IPS-18a (cell line): ENCODE results near the gene MRTFB.
A peak's percentile ranks its signal among the peaks of the same experiment; 100 is the strongest.

Experiments
- H3K27ac ChIP-seq: one replicate; pipeline ENCODE4 v1.5.1; 2013; ENCODE audit warnings: low read length
- H3K27me3 ChIP-seq: one replicate; pipeline ENCODE4 v1.6.1; 2013; ENCODE audit warnings: mild to moderate bottlenecking, low read length; ENCODE audit not compliant: control insufficient read depth, insufficient read depth
- H3K36me3 ChIP-seq: one replicate; pipeline ENCODE4 v1.6.1; 2013; ENCODE audit warnings: low read depth, low read length; ENCODE audit not compliant: control insufficient read depth
- H3K4me1 ChIP-seq: one replicate; pipeline ENCODE4 v1.6.1; 2013; ENCODE audit warnings: low read depth, low read length; ENCODE audit not compliant: control insufficient read depth
- H3K4me3 ChIP-seq: one replicate; pipeline ENCODE4 v1.5.1; 2013; ENCODE audit warnings: low read length
- H3K9ac ChIP-seq: one replicate; pipeline ENCODE4 v1.6.1; 2013; ENCODE audit warnings: mild to moderate bottlenecking, low read length, moderate library complexity
- H3K9me3 ChIP-seq: one replicate; pipeline ENCODE4 v1.6.1; 2013; ENCODE audit warnings: low read depth, low read length; ENCODE audit not compliant: control insufficient read depth

Gene MRTFB

DNA sequence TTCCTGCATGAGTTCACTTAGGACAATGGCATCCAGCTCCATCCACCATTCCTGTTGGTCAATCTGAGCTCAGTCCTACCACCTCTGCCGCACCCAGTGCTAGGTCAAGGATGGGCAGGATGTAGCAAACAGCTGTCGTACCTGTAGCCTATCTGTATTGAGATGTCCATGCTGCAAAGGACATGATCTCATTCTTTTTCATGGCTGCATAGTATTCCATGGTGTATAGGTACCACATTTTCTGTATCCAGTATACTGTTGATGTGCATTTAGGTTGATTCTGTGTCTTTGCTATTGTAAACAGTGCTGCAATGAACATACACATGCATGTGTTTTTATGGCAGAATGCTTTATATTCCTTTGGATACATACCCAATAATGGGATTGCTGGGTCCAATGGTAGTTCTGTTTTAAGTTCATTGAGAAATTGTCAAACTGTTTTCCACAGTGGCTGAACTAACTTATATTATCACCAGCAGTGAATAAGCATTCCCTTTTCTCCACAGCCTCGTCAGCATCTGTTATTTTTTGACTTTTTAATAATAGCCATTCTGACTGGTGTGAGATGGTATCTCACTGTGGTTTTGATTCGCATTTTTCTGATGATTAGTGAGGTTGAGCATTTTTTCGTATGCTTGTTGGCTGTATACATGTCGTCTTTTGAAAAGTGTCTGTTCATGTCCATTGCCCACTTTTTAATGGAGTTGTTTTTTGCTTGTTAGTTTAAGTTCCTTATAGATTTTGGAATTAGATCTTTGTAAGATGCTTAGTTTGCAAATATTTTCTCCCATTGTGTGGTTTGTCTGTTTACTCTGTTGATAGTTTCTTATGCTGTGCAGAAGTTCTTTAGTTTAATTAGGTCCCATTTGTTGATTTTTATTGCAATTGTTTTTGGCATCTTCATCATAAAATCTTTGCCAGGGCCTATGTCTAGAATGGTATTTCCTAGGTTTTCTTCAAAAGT lies 7.2 kb upstream of the MRTFB start:
- no peaks in the 10 kb centered on the region for H3K4me1 ChIP-seq
- no peak overlapping the region for H3K27ac ChIP-seq
- no peak overlapping the region for H3K4me3 ChIP-seq
- no peaks in the 10 kb centered on the region for H3K27me3 ChIP-seq
- H3K9ac ChIP-seq: no peak overlapping the region
- H3K9me3 ChIP-seq: no peaks in the 10 kb centered on the region
- H3K36me3 ChIP-seq: no peaks in the 10 kb centered on the region

DNA sequence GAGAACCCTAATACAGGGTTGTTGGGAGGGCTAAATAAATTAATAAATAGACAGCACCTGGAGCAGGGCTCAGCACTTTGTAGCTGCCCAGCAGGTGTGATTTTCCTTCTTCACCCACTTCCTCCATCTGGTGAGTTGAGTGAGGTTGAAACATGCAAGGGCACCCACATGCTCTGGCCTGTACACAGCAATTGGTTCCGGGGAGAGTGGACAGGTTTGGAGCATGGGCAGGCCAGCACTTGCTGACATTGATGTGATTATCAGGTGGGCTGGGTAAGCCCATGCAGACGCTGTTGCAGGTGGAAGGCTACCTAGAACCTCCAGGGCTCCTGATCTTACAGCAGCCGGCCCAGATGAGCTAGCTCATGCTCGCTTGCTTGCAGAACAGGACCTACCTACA lies 1.3 kb upstream of the MRTFB start:
- Histone ChIP-seq H3K36me3 (no peaks in the 10 kb centered on the region), H3K4me1 (peaks cover 7% of the 10 kb centered on the region), H3K9me3 (no peaks in the 10 kb centered on the region), H3K27ac (no peak overlapping the region), H3K27me3 (no peaks in the 10 kb centered on the region), H3K9ac (no peak overlapping the region), H3K4me3 (no peak overlapping the region)

DNA sequence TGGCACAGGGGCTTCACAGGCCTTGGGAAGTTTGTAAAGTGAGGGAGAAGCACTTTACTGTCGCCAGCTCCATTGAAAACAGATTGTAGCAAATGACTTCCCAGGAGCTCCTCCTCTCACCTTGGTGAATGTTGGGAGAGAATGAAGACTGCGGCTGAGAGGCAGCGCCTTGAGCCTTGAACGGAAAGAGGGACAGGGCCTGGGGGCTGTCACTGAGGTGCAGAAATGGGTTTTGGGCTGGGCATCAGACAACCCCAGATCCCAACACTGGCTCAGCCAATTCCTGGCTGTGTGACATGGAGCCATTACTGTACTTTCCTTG lies 603 bp upstream of the MRTFB start:
- Histone ChIP-seq H3K27ac (peak overlapping the region; percentile 67), H3K9me3 (no peaks in the 10 kb centered on the region), H3K4me1 (peaks cover 7% of the 10 kb centered on the region), H3K27me3 (no peaks in the 10 kb centered on the region), H3K36me3 (no peaks in the 10 kb centered on the region), H3K9ac (peak overlapping the region; percentile 58), H3K4me3 (peak overlapping the region; percentile 61)

DNA sequence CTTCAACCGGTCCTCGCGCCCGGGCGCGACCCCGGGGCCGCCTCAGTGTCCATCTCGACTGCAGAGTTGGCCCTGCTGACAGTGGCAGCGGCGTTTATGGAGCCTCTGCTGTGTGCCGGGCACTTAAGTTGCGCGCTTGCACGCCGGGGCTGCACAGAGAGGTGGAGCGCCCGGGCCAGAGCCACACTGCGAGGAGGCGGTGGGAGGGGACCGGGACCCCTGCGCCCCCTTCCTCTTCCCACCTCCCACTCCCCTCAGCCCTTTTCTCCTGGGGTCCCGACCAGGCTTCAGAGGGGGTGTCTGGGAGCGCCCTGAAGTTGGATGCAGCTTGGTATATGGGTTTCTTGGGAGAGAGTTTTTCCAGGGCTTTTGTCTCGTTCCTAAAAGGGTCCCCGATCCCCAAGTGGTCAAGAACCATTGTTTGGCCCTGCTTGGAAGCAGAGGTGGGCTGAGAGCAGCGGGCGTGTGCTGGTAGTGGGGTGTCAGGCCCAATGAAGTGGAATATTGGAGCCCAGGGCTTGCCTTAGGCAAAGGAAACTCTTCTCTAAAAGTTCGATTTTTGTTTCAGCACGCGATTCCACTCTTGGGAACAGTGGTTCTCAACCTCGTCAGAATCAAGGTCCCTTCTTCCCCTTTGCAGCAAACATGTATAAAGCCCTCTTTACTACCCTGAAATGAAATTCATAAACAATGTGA lies 605 bp downstream of the MRTFB start:
- Histone ChIP-seq H3K27ac (no peak overlapping the region), H3K9me3 (no peaks in the 10 kb centered on the region), H3K4me1 (peaks cover 7% of the 10 kb centered on the region), H3K9ac (peak overlapping the region; percentile 58), H3K27me3 (no peaks in the 10 kb centered on the region), H3K4me3 (peak overlapping the region; percentile 61), H3K36me3 (no peaks in the 10 kb centered on the region)

DNA sequence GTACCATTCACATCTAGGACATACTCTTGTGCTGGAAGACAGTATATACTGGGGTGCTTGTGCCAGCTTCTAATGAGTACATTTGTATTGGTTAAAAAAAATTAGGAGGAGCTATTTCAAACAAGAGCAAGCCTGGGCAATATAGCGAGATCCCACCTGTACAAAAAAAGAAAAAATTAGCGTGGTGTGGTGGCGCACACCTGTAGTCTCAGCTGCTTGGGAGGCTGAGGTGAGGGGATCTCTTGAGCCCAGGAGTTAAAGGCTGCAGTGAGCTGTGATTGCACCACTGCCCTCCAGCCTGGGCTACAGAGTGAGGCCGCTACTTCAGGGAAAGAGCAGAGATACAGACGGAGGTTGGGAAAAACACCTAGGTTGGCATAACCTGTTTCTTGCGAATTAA lies 1.2 kb downstream of the MRTFB start:
- Histone ChIP-seq H3K27ac (no peak overlapping the region), H3K9me3 (no peaks in the 10 kb centered on the region), H3K4me1 (peaks cover 7% of the 10 kb centered on the region), H3K4me3 (peak overlapping the region; percentile 61), H3K9ac (peak overlapping the region; percentile 58), H3K36me3 (no peaks in the 10 kb centered on the region), H3K27me3 (no peaks in the 10 kb centered on the region)

DNA sequence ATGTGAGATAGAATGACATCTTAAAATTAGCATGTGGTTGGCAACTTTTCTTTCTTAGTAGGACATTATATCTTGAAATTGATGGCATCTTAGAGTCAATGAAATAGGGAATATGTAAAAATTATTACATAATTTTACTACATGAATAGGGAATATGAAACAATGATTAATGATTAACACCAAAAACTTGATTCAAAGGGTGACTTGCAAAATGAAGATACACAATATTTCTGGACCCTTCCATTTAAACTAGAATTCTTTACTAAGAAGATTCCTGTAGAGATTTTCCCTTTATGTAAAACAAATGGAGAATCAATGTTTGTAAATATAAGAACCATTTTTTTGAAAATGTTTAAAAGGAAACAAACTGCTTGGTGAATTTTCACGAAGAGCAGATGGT lies 3.4 kb downstream of the MRTFB start:
- H3K9me3 ChIP-seq: no peaks in the 10 kb centered on the region
- no peak overlapping the region for H3K4me3 ChIP-seq
- H3K4me1 ChIP-seq: peaks cover 7% of the 10 kb centered on the region
- H3K36me3 ChIP-seq: no peaks in the 10 kb centered on the region
- no peak overlapping the region for H3K27ac ChIP-seq
- H3K27me3 ChIP-seq: no peaks in the 10 kb centered on the region
- H3K9ac ChIP-seq: no peak overlapping the region

DNA sequence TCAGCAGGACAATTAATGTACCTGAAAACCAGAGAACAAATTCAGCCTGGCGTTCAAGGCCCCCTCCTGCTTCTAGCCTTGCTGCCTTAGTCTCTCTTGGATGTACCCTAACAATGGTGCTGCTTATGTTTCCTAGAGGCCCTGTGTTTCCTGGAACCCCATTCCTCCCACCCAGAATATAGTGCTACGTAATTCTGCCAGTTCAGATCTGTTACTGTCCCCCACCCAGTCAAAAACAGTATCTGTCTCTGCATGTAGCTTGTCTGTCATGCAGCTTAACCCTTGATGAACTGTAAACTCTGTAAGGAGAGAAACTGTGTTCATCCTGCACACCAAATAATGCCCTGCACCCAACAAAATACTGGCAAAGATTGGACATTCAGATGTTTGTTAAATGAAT lies 6.8 kb downstream of the MRTFB start:
- H3K4me1 ChIP-seq: no peaks in the 10 kb centered on the region
- H3K36me3 ChIP-seq: peaks cover 9% of the 10 kb centered on the region
- no peaks in the 10 kb centered on the region for H3K27me3 ChIP-seq
- H3K9me3 ChIP-seq: no peaks in the 10 kb centered on the region
- no peak overlapping the region for H3K4me3 ChIP-seq
- no peak overlapping the region for H3K27ac ChIP-seq
- no peak overlapping the region for H3K9ac ChIP-seq

DNA sequence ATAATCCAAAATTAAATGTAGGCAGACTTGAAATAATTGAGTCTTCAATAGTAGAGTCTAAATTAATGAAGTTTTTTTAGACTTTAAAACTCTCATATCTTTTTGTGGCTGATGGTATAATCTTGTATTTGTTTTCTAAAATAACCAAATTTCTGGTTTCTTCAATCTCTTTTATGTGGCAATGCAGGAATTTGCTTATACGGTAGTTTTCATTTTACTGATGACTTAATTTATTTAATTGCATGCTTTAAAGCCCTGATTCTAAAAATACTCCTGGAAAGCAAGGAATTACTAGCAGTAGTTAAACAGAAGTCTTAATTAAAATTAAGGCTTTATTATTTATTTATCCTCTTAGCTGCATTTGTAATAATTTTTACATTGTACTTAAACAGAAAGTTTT lies 15.4 kb downstream of the MRTFB start:
- H3K27me3 ChIP-seq: no peaks in the 10 kb centered on the region
- peaks cover 4% of the 10 kb centered on the region for H3K36me3 ChIP-seq
- H3K9me3 ChIP-seq: no peaks in the 10 kb centered on the region
- H3K27ac ChIP-seq: no peak overlapping the region
- H3K9ac ChIP-seq: no peak overlapping the region
- H3K4me3 ChIP-seq: no peak overlapping the region
- peaks cover 3% of the 10 kb centered on the region for H3K4me1 ChIP-seq

DNA sequence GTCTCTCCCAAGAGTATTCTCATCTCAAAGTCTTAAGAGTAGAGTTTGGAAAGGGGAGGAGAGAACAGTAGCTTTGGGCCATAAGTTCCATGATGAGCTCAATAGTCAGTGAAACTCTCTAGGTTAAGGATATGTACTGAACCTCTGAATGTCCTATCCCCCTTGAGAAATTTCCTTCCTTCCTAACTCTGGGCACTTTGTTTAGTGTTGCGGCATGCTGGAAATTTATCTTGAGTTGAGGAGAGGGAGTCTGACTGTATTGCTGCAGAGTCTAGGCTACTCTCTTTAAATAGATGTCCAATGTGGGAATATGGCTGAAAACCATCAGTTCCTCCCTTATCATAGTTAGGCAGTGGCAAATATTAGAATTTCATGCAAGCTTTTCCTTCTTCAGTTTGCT lies 16.1 kb downstream of the MRTFB start:
- H3K9ac ChIP-seq: no peak overlapping the region
- no peak overlapping the region for H3K27ac ChIP-seq
- H3K27me3 ChIP-seq: no peaks in the 10 kb centered on the region
- no peaks in the 10 kb centered on the region for H3K36me3 ChIP-seq
- no peaks in the 10 kb centered on the region for H3K9me3 ChIP-seq
- peaks cover 3% of the 10 kb centered on the region for H3K4me1 ChIP-seq
- no peak overlapping the region for H3K4me3 ChIP-seq

DNA sequence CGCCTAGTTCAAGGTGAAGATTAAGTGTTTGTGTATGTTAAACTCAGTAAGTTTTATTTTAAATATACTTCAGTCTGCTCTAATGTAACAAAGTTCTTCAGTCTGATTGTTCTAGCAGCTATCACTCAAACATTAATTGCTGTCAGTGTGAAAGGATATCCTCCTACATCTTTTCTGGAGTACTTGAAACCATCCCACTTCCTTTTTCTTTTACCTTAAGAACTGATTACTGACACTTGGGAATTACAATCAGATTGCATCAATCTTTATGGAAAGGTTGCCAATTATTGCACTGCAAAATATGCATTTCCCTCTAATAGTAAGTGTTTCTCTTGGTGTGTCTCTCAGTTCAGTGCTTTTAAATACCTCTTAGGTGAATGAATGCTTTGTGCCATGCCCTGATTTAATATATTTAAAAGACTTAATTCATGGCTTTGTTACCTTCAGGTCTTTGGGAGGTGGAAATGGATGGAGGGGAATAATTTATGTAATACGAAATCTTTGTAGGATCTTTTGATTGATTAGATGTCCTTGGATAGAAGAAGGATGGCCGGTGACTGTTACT lies 16.6 kb downstream of the MRTFB start:
- no peak overlapping the region for H3K4me3 ChIP-seq
- no peak overlapping the region for H3K27ac ChIP-seq
- H3K9ac ChIP-seq: no peak overlapping the region

DNA sequence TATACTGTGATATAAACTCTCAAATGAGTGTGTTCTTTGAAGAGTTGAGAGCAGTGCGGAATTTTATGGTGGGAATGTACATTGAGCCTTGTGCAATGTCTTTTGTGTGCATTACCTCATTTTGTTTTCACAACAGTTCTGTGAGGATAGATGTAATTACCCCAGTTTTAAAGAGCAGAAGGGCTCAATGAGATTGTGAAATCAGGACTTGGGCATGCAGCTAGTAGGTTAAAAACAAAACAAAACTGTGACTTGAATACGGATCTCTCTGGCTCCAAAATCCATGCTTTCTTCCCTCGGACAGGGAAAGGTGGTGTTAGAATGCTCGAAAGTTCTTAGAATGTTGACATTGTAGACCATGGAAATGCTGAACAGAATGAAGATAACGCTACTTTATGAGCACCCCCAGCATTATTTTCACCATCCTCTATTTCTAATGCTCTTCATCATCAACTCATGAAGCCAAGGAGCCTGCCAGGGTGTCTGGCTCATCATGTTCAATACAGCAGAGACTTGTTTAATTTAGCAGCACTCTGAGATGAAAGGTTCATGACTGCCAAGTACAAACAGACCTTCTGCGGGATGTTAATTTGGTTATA lies 17.1 kb downstream of the MRTFB start:
- peaks cover 3% of the 10 kb centered on the region for H3K4me1 ChIP-seq
- no peaks in the 10 kb centered on the region for H3K9me3 ChIP-seq
- H3K9ac ChIP-seq: no peak overlapping the region
- no peak overlapping the region for H3K27ac ChIP-seq
- no peaks in the 10 kb centered on the region for H3K36me3 ChIP-seq
- no peaks in the 10 kb centered on the region for H3K27me3 ChIP-seq
- H3K4me3 ChIP-seq: no peak overlapping the region

More for the DNA sequence above, 16.6 kb downstream of the MRTFB start:
- Histone ChIP-seq H3K36me3 (no peaks in the 10 kb centered on the region), H3K9me3 (no peaks in the 10 kb centered on the region), H3K4me1 (peaks cover 3% of the 10 kb centered on the region), H3K27me3 (no peaks in the 10 kb centered on the region)
